Measurements from ENCODE around the gene MRRF.
"Not testable (repeated sequence)": the region's sequence is repeated elsewhere in the genome, so short reads cannot be mapped to it uniquely, and the experiment has no call there.

Gene MRRF

GRCh38 chr9:122320413-122320881 is 55.8 kb downstream of the MRRF start:
- no peak for DNase-seq (ENCODE audit: low read depth)
- no peak overlapping the region for H3K4me3 ChIP-seq (ENCODE audit: low read depth, low read length)
- TF ChIP-seq, protein P1, sequence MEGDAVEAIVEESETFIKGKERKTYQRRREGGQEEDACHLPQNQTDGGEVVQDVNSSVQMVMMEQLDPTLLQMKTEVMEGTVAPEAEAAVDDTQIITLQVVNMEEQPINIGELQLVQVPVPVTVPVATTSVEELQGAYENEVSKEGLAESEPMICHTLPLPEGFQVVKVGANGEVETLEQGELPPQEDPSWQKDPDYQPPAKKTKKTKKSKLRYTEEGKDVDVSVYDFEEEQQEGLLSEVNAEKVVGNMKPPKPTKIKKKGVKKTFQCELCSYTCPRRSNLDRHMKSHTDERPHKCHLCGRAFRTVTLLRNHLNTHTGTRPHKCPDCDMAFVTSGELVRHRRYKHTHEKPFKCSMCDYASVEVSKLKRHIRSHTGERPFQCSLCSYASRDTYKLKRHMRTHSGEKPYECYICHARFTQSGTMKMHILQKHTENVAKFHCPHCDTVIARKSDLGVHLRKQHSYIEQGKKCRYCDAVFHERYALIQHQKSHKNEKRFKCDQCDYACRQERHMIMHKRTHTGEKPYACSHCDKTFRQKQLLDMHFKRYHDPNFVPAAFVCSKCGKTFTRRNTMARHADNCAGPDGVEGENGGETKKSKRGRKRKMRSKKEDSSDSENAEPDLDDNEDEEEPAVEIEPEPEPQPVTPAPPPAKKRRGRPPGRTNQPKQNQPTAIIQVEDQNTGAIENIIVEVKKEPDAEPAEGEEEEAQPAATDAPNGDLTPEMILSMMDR (IDR thresholded peaks at IDR 0.05; ENCODE audit: control insufficient read depth, extremely low read depth, insufficient read depth), result no peak

- TF ChIP-seq, protein P1 (IDR thresholded peaks at IDR 0.05; ENCODE audit: control insufficient read depth, extremely low read depth, insufficient read depth), result no peak
Measured at GRCh38 chr9:122322553-122322952, 57.9 kb downstream of the MRRF start.

GRCh38 chr9:122324665-122325064 is 60.0 kb downstream of the MRRF start:
- DNase-seq (ENCODE audit: low read depth); H3K4me3 ChIP-seq (ENCODE audit: low read depth, low read length): not testable (repeated sequence)

More at GRCh38 chr9:122322553-122322952, 57.9 kb downstream of the MRRF start:
- no peak overlapping the region for H3K4me3 ChIP-seq (ENCODE audit: low read depth, low read length)
- no peak for DNase-seq (ENCODE audit: low read depth)

GRCh38 chr9:122325124-122325523 is 60.4 kb downstream of the MRRF start:
- TF ChIP-seq, protein P1 (IDR thresholded peaks at IDR 0.05; ENCODE audit: control insufficient read depth, extremely low read depth, insufficient read depth), result no peak

DNA sequence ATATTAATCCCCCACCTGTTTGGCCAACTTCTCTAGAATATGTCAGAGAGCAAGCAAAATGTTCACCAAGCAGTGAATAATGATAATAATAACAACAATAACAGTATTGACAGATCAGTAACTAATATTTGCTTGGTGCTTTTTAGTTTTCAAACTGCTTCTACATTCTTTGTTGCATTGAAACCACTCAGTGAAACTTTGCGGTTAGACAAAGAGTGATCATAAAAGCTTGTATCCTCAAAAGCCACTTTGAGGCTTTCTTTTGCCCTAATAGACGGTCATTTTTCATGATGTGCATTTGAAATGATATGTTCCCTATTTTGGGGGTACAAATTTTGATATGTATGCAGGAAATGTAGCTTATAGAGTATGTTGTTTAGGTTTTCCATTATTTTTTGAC is 62.5 kb downstream of the MRRF start:
- H3K4me3 ChIP-seq (ENCODE audit: low read depth, low read length), result no peak overlapping the region
- TF ChIP-seq, protein P1 (IDR thresholded peaks at IDR 0.05; ENCODE audit: control insufficient read depth, extremely low read depth, insufficient read depth), result no peak

More at GRCh38 chr9:122325124-122325523, 60.4 kb downstream of the MRRF start:
- DNase-seq (ENCODE audit: low read depth), result no peak
- no peak overlapping the region for H3K4me3 ChIP-seq (ENCODE audit: low read depth, low read length)

GRCh38 chr9:122329597-122329996 is 64.9 kb downstream of the MRRF start:
- TF ChIP-seq, protein P1 (IDR thresholded peaks at IDR 0.05; ENCODE audit: control insufficient read depth, extremely low read depth, insufficient read depth), result no peak
- no peak overlapping the region for H3K4me3 ChIP-seq (ENCODE audit: low read depth, low read length)
- DNase-seq (ENCODE audit: low read depth), result no peak

More for the DNA sequence above, 62.5 kb downstream of the MRRF start:
- no peak for DNase-seq (ENCODE audit: low read depth)

- not testable (repeated sequence) for DNase-seq (ENCODE audit: low read depth); H3K4me3 ChIP-seq (ENCODE audit: low read depth, low read length)
Measured at GRCh38 chr9:122330466-122330865, 65.8 kb downstream of the MRRF start.

DNA sequence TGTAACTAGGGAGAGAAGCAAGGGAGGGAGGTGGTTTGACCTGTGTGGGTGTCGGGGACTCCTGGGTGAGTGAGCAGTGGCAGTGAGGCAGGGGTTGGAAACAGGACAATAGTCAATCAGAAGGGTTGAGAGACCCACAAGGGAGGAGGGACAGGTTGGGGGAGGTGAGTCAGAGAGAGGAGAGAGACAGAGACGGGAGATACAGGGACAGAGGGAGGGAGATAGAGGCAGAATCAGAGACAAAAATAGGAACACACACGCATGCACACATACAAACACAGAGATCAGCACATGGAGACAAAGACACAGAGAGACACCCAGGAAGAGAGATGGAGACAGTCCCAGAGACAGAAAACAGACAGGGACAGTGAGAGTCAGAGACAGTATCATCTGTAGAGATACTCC is 66.8 kb downstream of the MRRF start:
- TF ChIP-seq, protein P1 (IDR thresholded peaks at IDR 0.05; ENCODE audit: control insufficient read depth, extremely low read depth, insufficient read depth), result no peak
- H3K4me3 ChIP-seq (ENCODE audit: low read depth, low read length), result no peak overlapping the region
- no peak for DNase-seq (ENCODE audit: low read depth)

Data from LNCaP clone FGC (cell line).